ENCODE measurements around the gene ATG5. TPM values are rescaled to one million over a fixed set of nuclear protein-coding genes. Genes with fewer than 3 reads are reported as not detected.

Gene ATG5
- total RNA-seq, 4 donors from 2014 or later, result 26.1 to 43.3 (median 30.6) TPM

DNA sequence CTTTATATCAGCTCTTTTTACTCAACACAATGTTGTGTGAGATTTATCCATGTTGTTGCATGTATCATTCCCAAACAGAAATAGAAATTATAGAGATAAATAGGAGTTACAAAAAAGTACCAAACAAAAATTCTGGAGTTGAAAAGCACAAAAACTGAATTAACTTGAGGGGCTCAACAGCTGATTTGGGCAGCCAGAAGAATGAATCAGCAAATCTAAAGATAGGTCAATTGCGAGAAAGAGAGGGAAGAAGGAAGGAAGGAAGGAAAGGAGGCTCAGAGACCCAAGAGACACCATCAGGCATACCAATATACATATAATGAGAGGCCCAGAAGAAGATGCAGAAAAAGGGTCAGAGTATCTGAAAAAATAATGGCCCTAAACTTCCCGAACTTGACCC is 98.9 kb downstream of the ATG5 start:
- TF ChIP-seq POLR2AphosphoS5 (IDR thresholded peaks at IDR 0.05), result no peak
- TF ChIP-seq POLR2A (IDR thresholded peaks at IDR 0.05), result no peak
- TF ChIP-seq, protein P1, sequence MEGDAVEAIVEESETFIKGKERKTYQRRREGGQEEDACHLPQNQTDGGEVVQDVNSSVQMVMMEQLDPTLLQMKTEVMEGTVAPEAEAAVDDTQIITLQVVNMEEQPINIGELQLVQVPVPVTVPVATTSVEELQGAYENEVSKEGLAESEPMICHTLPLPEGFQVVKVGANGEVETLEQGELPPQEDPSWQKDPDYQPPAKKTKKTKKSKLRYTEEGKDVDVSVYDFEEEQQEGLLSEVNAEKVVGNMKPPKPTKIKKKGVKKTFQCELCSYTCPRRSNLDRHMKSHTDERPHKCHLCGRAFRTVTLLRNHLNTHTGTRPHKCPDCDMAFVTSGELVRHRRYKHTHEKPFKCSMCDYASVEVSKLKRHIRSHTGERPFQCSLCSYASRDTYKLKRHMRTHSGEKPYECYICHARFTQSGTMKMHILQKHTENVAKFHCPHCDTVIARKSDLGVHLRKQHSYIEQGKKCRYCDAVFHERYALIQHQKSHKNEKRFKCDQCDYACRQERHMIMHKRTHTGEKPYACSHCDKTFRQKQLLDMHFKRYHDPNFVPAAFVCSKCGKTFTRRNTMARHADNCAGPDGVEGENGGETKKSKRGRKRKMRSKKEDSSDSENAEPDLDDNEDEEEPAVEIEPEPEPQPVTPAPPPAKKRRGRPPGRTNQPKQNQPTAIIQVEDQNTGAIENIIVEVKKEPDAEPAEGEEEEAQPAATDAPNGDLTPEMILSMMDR (IDR thresholded peaks at IDR 0.05), result no peak
- TF ChIP-seq EP300 (IDR thresholded peaks at IDR 0.05), result no peak
- Histone ChIP-seq H3K4me3 (no peak overlapping the region), H3K4me1 (no peaks in the 10 kb centered on the region), H3K27me3 (no peaks in the 10 kb centered on the region), H3K36me3 (no peaks in the 10 kb centered on the region), H3K9me3 (peaks cover 0 to 4% (median 0%) of the 10 kb centered on the region in 3 donors), H3K27ac (no peak overlapping the region)
- 79 to 100% methylated on average over 1 to 2 of the region's 2 CpGs for whole genome bisulfite sequencing, 2 donors (ENCODE audit: low coverage in 1 of 2)
- no peak for ATAC-seq

DNA sequence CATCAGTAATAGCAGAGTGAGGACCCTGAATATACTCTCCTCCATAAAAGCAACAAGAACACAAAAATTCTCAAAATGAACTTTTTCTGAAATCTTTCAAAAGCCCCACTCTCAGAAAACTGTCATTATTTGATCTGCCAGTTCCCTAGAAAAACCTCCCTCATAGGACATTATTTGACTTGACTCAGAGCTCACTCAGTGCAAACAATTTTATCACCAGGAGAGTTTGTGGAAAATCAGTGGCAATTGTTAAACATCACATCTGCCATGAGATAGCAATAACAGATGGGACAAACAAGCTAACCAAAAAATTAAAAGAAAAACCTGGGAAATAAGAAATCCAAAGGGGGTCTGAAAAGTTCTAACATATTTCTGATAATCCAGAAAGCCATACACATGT is 100.0 kb downstream of the ATG5 start:
- Histone ChIP-seq H3K27me3 (no peaks in the 10 kb centered on the region), H3K4me3 (no peak overlapping the region), H3K27ac (no peak overlapping the region), H3K36me3 (no peaks in the 10 kb centered on the region), H3K9me3 (peaks cover 0 to 4% (median 0%) of the 10 kb centered on the region in 3 donors), H3K4me1 (no peaks in the 10 kb centered on the region)
- no peak for TF ChIP-seq POLR2A (IDR thresholded peaks at IDR 0.05)
- no peak for TF ChIP-seq EP300 (IDR thresholded peaks at IDR 0.05)
- TF ChIP-seq POLR2AphosphoS5 (IDR thresholded peaks at IDR 0.05), result no peak
- ATAC-seq, result no peak

DNA sequence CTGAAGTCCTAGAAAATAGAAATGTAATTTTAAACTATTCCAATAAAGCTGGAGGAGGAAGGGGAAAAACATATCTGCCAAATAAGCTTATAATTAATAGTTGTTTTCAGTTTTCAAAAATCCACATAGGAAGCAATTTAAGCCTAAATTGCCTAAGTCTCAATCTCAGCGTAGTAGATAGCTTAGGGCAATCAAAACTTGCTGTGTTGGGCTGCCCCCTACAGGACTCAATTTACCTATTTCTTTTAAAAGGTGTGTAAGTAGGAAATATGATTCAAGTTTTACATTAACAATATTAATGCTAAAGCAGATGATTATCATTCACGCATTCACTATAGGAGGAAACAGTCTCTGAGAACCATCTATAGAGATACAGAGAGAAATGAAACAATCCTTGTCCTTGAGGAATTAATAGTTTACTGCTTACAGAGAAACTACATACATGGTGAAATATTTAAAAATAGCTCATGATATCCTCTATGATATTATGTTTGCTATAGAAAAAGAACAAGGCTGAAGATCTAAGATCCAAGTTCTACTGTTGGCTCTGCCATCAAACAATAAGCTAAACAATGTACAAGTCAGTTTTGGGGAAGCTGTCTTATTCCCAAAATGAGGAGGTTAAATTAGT is 102.1 kb downstream of the ATG5 start:
- WGBS, 2 donors (ENCODE audit: low coverage in 1 of 2), result 52 to 68% methylated on average over 2 of the region's 2 CpGs
- H3K27me3 ChIP-seq, result no peaks in the 10 kb centered on the region
- no peaks in the 10 kb centered on the region for H3K36me3 ChIP-seq
- H3K4me1 ChIP-seq, result no peaks in the 10 kb centered on the region
- peak; percentile 39 for ATAC-seq
- H3K27ac ChIP-seq, result no peak overlapping the region
- peaks cover 0 to 4% (median 0%) of the 10 kb centered on the region in 3 donors for H3K9me3 ChIP-seq
- H3K4me3 ChIP-seq, result no peak overlapping the region
- TF ChIP-seq EP300 (IDR thresholded peaks at IDR 0.05), result no peak
- TF ChIP-seq POLR2A (IDR thresholded peaks at IDR 0.05), result no peak
- TF ChIP-seq, protein P1 (IDR thresholded peaks at IDR 0.05), result peak; percentile 36 to 71 (median 58)

DNA sequence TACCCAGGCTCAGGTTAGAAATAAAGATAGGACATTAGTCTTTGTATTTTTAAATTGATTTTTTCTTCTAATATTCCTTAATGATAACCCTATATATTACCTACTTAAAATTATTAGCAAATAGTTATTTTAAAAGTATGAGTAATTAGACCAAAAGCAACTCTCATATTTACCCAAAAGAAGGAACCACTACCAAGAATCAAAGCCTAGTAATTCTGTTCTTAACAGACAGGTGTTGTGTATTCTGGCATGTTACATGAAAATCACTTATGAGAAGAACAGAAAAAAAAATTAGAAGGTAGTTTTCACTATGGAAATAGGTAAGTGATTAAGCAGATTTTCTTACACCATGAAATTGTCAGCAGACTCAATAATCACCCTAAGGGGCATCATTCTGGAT is 105.1 kb downstream of the ATG5 start:
- TF ChIP-seq, protein P1 (IDR thresholded peaks at IDR 0.05), result no peak
- TF ChIP-seq EP300 (IDR thresholded peaks at IDR 0.05), result no peak
- H3K9me3 ChIP-seq, result no peaks in the 10 kb centered on the region
- H3K27me3 ChIP-seq, result no peaks in the 10 kb centered on the region
- no peak overlapping the region for H3K27ac ChIP-seq
- H3K4me1 ChIP-seq, result no peaks in the 10 kb centered on the region
- no peaks in the 10 kb centered on the region for H3K36me3 ChIP-seq
- no peak for ATAC-seq
- H3K4me3 ChIP-seq, result no peak overlapping the region

DNA sequence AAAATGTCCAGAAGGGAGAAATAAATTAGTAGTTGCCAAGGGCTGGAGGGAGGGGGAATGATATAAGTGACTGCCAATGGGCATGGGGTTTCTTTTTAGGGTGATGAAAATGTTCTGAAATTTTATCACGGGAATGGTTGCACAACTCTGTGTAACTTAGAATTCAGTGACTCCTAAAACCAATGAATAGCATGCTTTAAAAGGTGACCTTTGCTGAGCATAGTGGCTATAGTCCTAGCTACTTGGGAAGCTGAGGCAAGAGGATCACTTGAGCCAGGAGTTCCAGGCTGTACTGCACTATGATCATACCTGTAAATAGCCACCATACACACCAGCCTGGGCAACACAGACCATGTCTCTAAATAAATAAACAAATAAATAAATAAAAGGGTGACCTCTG is 109.0 kb downstream of the ATG5 start:
- H3K4me3 ChIP-seq, result no peak overlapping the region
- no peak for ATAC-seq
- no peaks in the 10 kb centered on the region for H3K9me3 ChIP-seq
- no peak for TF ChIP-seq POLR2AphosphoS5 (IDR thresholded peaks at IDR 0.05)
- no peak for TF ChIP-seq EP300 (IDR thresholded peaks at IDR 0.05)
- TF ChIP-seq POLR2A (IDR thresholded peaks at IDR 0.05), result no peak
- TF ChIP-seq, protein P1 (IDR thresholded peaks at IDR 0.05), result no peak
- 80 to 89% methylated on average over 1 of the region's 1 CpG for WGBS, 2 donors (ENCODE audit: low coverage in 1 of 2)
- no peaks in the 10 kb centered on the region for H3K36me3 ChIP-seq
- no peaks in the 10 kb centered on the region for H3K27me3 ChIP-seq
- no peak overlapping the region for H3K27ac ChIP-seq
- no peaks in the 10 kb centered on the region for H3K4me1 ChIP-seq
